PC-9 (cell line): ENCODE data around the gene ABCE1. TPM values are rescaled to one million over a fixed set of nuclear protein-coding genes. Genes with fewer than 3 reads are reported as not detected.

Source experiments
- BruUV-seq: library from RNA; stranded (reverse); fragments of 400-500 nt; replicated peaks from 2 replicates; lab custom pipeline; 2021; lab: Mats Ljungman, UMichigan
- CTCF ChIA-PET: fragments of 300-600 bp; sonication (Branson Sonifier 250); formaldehyde crosslinking; loops from one replicate; lab custom pipeline; 2022; ENCODE audit warnings: antibody characterized with exemption; lab: Charles Lee
- POLR2A ChIA-PET: fragments of 300-600 bp; sonication (Branson Sonifier 250); formaldehyde crosslinking; loops from one replicate; lab custom pipeline; 2022; ENCODE audit warnings: antibody characterized with exemption; ENCODE audit not compliant: unreplicated experiment; lab: Charles Lee
- DNase-seq, 2 experiments: peaks; one replicate each; pipeline versions ENCODE4 v3.0.0 to v3.0.0-alpha.2; 2015 to 2022; ENCODE audit warnings: mixed read lengths in 1 of 2
- H2AFZ ChIP-seq: fragments of 200-600 bp; sonication (generic); 2 replicates; pipeline ENCODE4 v1.8.1; 2017; ENCODE audit warnings: antibody characterized with exemption
- H3F3A ChIP-seq: fragments of 200-600 bp; sonication (generic); 2 replicates; pipeline ENCODE4 v1.8.1; 2017; ENCODE audit warnings: antibody characterized with exemption, mild to moderate bottlenecking, low read depth; ENCODE audit not compliant: insufficient read depth
- H3K27ac ChIP-seq: fragments of 200-600 bp; sonication (generic); 2 replicates; pipeline ENCODE4 v1.6.1; 2016; ENCODE audit warnings: mixed run types
- H3K27me3 ChIP-seq: fragments of 200-600 bp; sonication (generic); 2 replicates; pipeline ENCODE4 v1.6.1; 2016; ENCODE audit warnings: low read depth, mixed run types; ENCODE audit not compliant: insufficient read depth
- H3K36me3 ChIP-seq: fragments of 200-600 bp; sonication (generic); 2 replicates; pipeline ENCODE4 v1.6.1; 2016; ENCODE audit warnings: low read depth, mixed run types
- H3K4me1 ChIP-seq: fragments of 200-600 bp; sonication (generic); replicated peaks from 2 replicates; pipeline ENCODE4 v1.6.1; 2016; ENCODE audit warnings: mixed run types; ENCODE audit not compliant: insufficient read depth
- H3K4me2 ChIP-seq: fragments of 200-600 bp; sonication (generic); 2 replicates; pipeline ENCODE4 v1.6.1; 2017; ENCODE audit warnings: mixed run types
- H3K4me3 ChIP-seq: fragments of 200-600 bp; sonication (generic); 2 replicates; pipeline ENCODE4 v1.6.1; 2016; ENCODE audit warnings: mixed run types
- H3K79me2 ChIP-seq: fragments of 200-600 bp; sonication (generic); 2 replicates; pipeline ENCODE4 v1.6.1; 2017; ENCODE audit warnings: low read depth, mixed run types
- H3K9me2 ChIP-seq: fragments of 200-600 bp; sonication (generic); 2 replicates; pipeline ENCODE4 v1.8.1; 2017; ENCODE audit warnings: mild to moderate bottlenecking; ENCODE audit not compliant: insufficient read depth
- H3K9me3 ChIP-seq: fragments of 200-600 bp; sonication (generic); 2 replicates; pipeline ENCODE4 v1.8.1; 2016; ENCODE audit warnings: low read depth; ENCODE audit not compliant: insufficient read depth
- H4K20me1 ChIP-seq: fragments of 200-600 bp; sonication (generic); 2 replicates; pipeline ENCODE4 v1.8.1; 2017; ENCODE audit not compliant: insufficient read depth
- CTCF ChIP-seq: fragments of 200-600 bp; sonication (generic); conservative IDR thresholded peaks from 2 replicates; pipeline ENCODE4 v1.6.1; 2017; ENCODE audit warnings: mixed run types, antibody characterized with exemption, mild to moderate bottlenecking, moderate library complexity
- EZH2 ChIP-seq: fragments of 200-600 bp; sonication (generic); IDR thresholded peaks from 2 replicates; pipeline ENCODE4 v1.8.0; 2017; ENCODE audit warnings: antibody characterized with exemption, low read depth
- intact Hi-C: fragments of 100-400 bp; cut with micrococcal nuclease; formaldehyde crosslinking; loops from one replicate; pipeline ENCODE4 v1.10.0; 2022; ENCODE audit not compliant: unreplicated experiment
- total RNA-seq: library from RNA; stranded (reverse); gene quantifications from 2 replicates; pipeline ENCODE4 v1.2.3, GENCODE V29; 2021

Gene ABCE1
- total RNA-seq, 1 experiment from 2014 or later: 60.6 TPM

- CTCF ChIA-PET: no interaction called here
- intact Hi-C loops: no loop called here
- no peak for TF ChIP-seq EZH2
- TF ChIP-seq CTCF: no peak
- Histone ChIP-seq H4K20me1 (no peaks in the 10 kb centered on the region), H2AFZ (no peak overlapping the region), H3F3A (no peaks in the 10 kb centered on the region), H3K9me3 (no peaks in the 10 kb centered on the region), H3K4me2 (no peak overlapping the region), H3K4me1 (no peaks in the 10 kb centered on the region), H3K27ac (no peak overlapping the region), H3K4me3 (no peak overlapping the region), H3K9me2 (no peaks in the 10 kb centered on the region), H3K79me2 (no peaks in the 10 kb centered on the region), H3K36me3 (no peaks in the 10 kb centered on the region), H3K27me3 (no peaks in the 10 kb centered on the region)
- DNase-seq: no peak
- POLR2A ChIA-PET: no interaction called here
- no TSS peak for BruUV-seq
These were observed 42.4 kb upstream of the ABCE1 start for GRCh38 chr4:145055533-145056257.

GRCh38 chr4:145056325-145057130 is 41.6 kb upstream of the ABCE1 start:
- no peak overlapping the region for H3K4me2 ChIP-seq
- no peaks in the 10 kb centered on the region for H3K4me1 ChIP-seq
- no peak overlapping the region for H3K4me3 ChIP-seq
- DNase-seq: no peak
- H3F3A ChIP-seq: no peaks in the 10 kb centered on the region
- no peaks in the 10 kb centered on the region for H3K79me2 ChIP-seq
- intact Hi-C loops: no loop called here
- no peak overlapping the region for H2AFZ ChIP-seq
- no peaks in the 10 kb centered on the region for H3K9me2 ChIP-seq
- no peaks in the 10 kb centered on the region for H3K27me3 ChIP-seq
- no peaks in the 10 kb centered on the region for H3K36me3 ChIP-seq
- TF ChIP-seq EZH2 (no peak), CTCF (no peak)
- no peaks in the 10 kb centered on the region for H4K20me1 ChIP-seq
- ChIA-PET CTCF (no interaction called here), POLR2A (no interaction called here)
- H3K9me3 ChIP-seq: no peaks in the 10 kb centered on the region
- H3K27ac ChIP-seq: no peak overlapping the region
- no TSS peak for BruUV-seq

GRCh38 chr4:145058256-145058655 is 39.9 kb upstream of the ABCE1 start:
- Histone ChIP-seq H3K9me3 (no peaks in the 10 kb centered on the region), H3K9me2 (no peaks in the 10 kb centered on the region), H3K4me1 (no peaks in the 10 kb centered on the region), H3F3A (no peaks in the 10 kb centered on the region), H3K36me3 (no peaks in the 10 kb centered on the region), H3K4me3 (no peak overlapping the region), H4K20me1 (no peaks in the 10 kb centered on the region), H2AFZ (no peak overlapping the region), H3K4me2 (no peak overlapping the region), H3K27ac (no peak overlapping the region), H3K27me3 (no peaks in the 10 kb centered on the region), H3K79me2 (no peaks in the 10 kb centered on the region)
- TF ChIP-seq EZH2 (no peak), CTCF (no peak)
- ChIA-PET POLR2A (no interaction called here), CTCF (no interaction called here)
- intact Hi-C loops: no loop called here
- no peak for DNase-seq
- BruUV-seq: no TSS peak
